Activated T-helper 2 cell treated with anti-CD3 and anti-CD28 coated beads, Interferon-gamma antibody, Interleukin-2, Interleukin-4, amounts not matched to agents 10 μg/mL and 5 μg/mL and 100 μg/mL, durations not matched to agents 14 hours and 24 hours and 36 hours (primary cell): ENCODE measurements around the gene ITK. TPM values are rescaled to one million over a fixed set of nuclear protein-coding genes. Genes with fewer than 3 reads are reported as not detected.

Experiments used
- DNase-seq: peaks from one replicate; pipeline ENCODE4 v3.0.0; 2021; ENCODE audit warnings: low spot score
- H3K27ac Mint-ChIP-seq: one replicate; pipeline ENCODE4 v1.8.0; 2021; ENCODE audit warnings: mixed read lengths
- H3K27me3 Mint-ChIP-seq: one replicate; pipeline ENCODE4 v1.8.0; 2021; ENCODE audit warnings: low read depth, mixed read lengths
- H3K36me3 Mint-ChIP-seq: one replicate; pipeline ENCODE4 v1.8.0; 2021; ENCODE audit warnings: low read depth, mixed read lengths
- H3K4me1 Mint-ChIP-seq: one replicate; pipeline ENCODE4 v1.8.0; 2021; ENCODE audit warnings: low read depth, mixed read lengths
- H3K4me3 Mint-ChIP-seq: one replicate; pipeline ENCODE4 v1.8.0; 2021; ENCODE audit warnings: low read depth, mild to moderate bottlenecking, moderate library complexity, mixed read lengths
- H3K9me3 Mint-ChIP-seq: one replicate; pipeline ENCODE4 v1.8.0; 2021; ENCODE audit warnings: mixed read lengths
- intact Hi-C: fragments of 100-400 bp; cut with micrococcal nuclease; formaldehyde crosslinking; loops from one replicate; pipeline ENCODE4 v1.15.1; 2023
- total RNA-seq: library from RNA; stranded (reverse); gene quantifications from 2 replicates; pipeline ENCODE4 v1.2.3, GENCODE V29; 2022

The ITK gene
- total RNA-seq, 1 donor from 2014 or later: 319 TPM

GRCh38 chr5:157245886-157246285, 65.2 kb downstream of the ITK start:
- intact Hi-C loops: no loop called here
- peaks cover 100% of the 10 kb centered on the region for H3K36me3 Mint-ChIP-seq
- H3K27me3 Mint-ChIP-seq: no peaks in the 10 kb centered on the region
- H3K4me3 Mint-ChIP-seq: no peak overlapping the region
- H3K4me1 Mint-ChIP-seq: peaks cover 64% of the 10 kb centered on the region
- no peak for DNase-seq
- peak overlapping the region; percentile 60 for H3K27ac Mint-ChIP-seq
- no peaks in the 10 kb centered on the region for H3K9me3 Mint-ChIP-seq

- H3K9me3 Mint-ChIP-seq: no peaks in the 10 kb centered on the region
- intact Hi-C loops: loop anchor here (1.0 kb wide), 1 partner anchor 25 kb away; no protein-coding TSS in a partner anchor
- no peaks in the 10 kb centered on the region for H3K27me3 Mint-ChIP-seq
- peaks cover 75% of the 10 kb centered on the region for H3K4me1 Mint-ChIP-seq
- DNase-seq: no peak
- H3K4me3 Mint-ChIP-seq: peak overlapping the region; percentile 26
- H3K27ac Mint-ChIP-seq: peak overlapping the region; percentile 85
- H3K36me3 Mint-ChIP-seq: peaks cover 97% of the 10 kb centered on the region
Observed at GRCh38 chr5:157247267-157247666, 66.6 kb downstream of the ITK start.

- Mint-ChIP-seq H3K27ac (peak overlapping the region; percentile 91), H3K4me1 (peaks cover 90% of the 10 kb centered on the region), H3K9me3 (no peaks in the 10 kb centered on the region), H3K4me3 (peak overlapping the region; percentile 2), H3K36me3 (peaks cover 97% of the 10 kb centered on the region), H3K27me3 (no peaks in the 10 kb centered on the region)
- intact Hi-C loops: no loop called here
- no peak for DNase-seq
Observed at GRCh38 chr5:157248821-157249470, 68.3 kb downstream of the ITK start.

- H3K27ac Mint-ChIP-seq: peak overlapping the region; percentile 95
- peak; percentile 72 for DNase-seq
- peaks cover 92% of the 10 kb centered on the region for H3K36me3 Mint-ChIP-seq
- H3K4me1 Mint-ChIP-seq: peaks cover 93% of the 10 kb centered on the region
- H3K4me3 Mint-ChIP-seq: peak overlapping the region; percentile 58
- no peaks in the 10 kb centered on the region for H3K9me3 Mint-ChIP-seq
- no peaks in the 10 kb centered on the region for H3K27me3 Mint-ChIP-seq
- intact Hi-C loops: loop anchor here (1.0 to 2.0 kb wide), 6 partner anchors 13 to 104 kb away; partner anchors contain the start of genes CYFIP2 and ITK
Observed at GRCh38 chr5:157252711-157253465, 72.2 kb downstream of the ITK start.

GRCh38 chr5:157253547-157253946, 72.9 kb downstream of the ITK start:
- Mint-ChIP-seq H3K27me3 (no peaks in the 10 kb centered on the region), H3K36me3 (peaks cover 85% of the 10 kb centered on the region), H3K4me3 (peak overlapping the region; percentile 58), H3K9me3 (no peaks in the 10 kb centered on the region), H3K4me1 (peaks cover 87% of the 10 kb centered on the region), H3K27ac (peak overlapping the region; percentile 95)
- intact Hi-C loops: loop anchor here (1.0 to 2.0 kb wide), 6 partner anchors 13 to 105 kb away; partner anchors contain the start of genes CYFIP2 and ITK
- DNase-seq: no peak

- Mint-ChIP-seq H3K4me3 (no peak overlapping the region), H3K27ac (no peak overlapping the region), H3K9me3 (no peaks in the 10 kb centered on the region), H3K36me3 (peaks cover 39% of the 10 kb centered on the region), H3K27me3 (no peaks in the 10 kb centered on the region), H3K4me1 (peaks cover 67% of the 10 kb centered on the region)
- intact Hi-C loops: loop anchor here (5.0 kb wide), 1 partner anchor 34 kb away; no protein-coding TSS in a partner anchor
- no peak for DNase-seq
Observed at GRCh38 chr5:157258450-157258849, 77.8 kb downstream of the ITK start.

- no peak overlapping the region for H3K27ac Mint-ChIP-seq
- H3K4me3 Mint-ChIP-seq: no peak overlapping the region
- no peaks in the 10 kb centered on the region for H3K27me3 Mint-ChIP-seq
- no peaks in the 10 kb centered on the region for H3K9me3 Mint-ChIP-seq
- intact Hi-C loops: loop anchor here (5.0 kb wide), 1 partner anchor 33 kb away; no protein-coding TSS in a partner anchor
- peaks cover 65% of the 10 kb centered on the region for H3K4me1 Mint-ChIP-seq
- no peak for DNase-seq
- H3K36me3 Mint-ChIP-seq: peaks cover 26% of the 10 kb centered on the region
Observed at GRCh38 chr5:157259699-157260098, 79.1 kb downstream of the ITK start.

- Mint-ChIP-seq H3K27ac (no peak overlapping the region), H3K36me3 (peaks cover 11% of the 10 kb centered on the region), H3K27me3 (no peaks in the 10 kb centered on the region), H3K4me3 (no peak overlapping the region), H3K9me3 (no peaks in the 10 kb centered on the region), H3K4me1 (peaks cover 61% of the 10 kb centered on the region)
- DNase-seq: no peak
- intact Hi-C loops: no loop called here
Observed at GRCh38 chr5:157263496-157264090, 83.0 kb downstream of the ITK start.

GRCh38 chr5:157265714-157266285, 85.2 kb downstream of the ITK start, which contains the start of gene CYFIP2:
Gene CYFIP2, plus strand, starts transcription at chr5:157266123. Its CDS starts 19,239 bp downstream, at chr5:157285362.
- peaks cover 65% of the 10 kb centered on the region for H3K4me1 Mint-ChIP-seq
- peak within 1 kb of the TSS; percentile 89 for H3K4me3 Mint-ChIP-seq
- no peaks in the 10 kb centered on the region for H3K9me3 Mint-ChIP-seq
- H3K36me3 Mint-ChIP-seq: peaks cover 28% of the 10 kb centered on the region
- peak; percentile 84 for DNase-seq
- H3K27me3 Mint-ChIP-seq: no peaks in the 10 kb centered on the region
- H3K27ac Mint-ChIP-seq: peak within 1 kb of the TSS; percentile 95
- intact Hi-C loops: loop anchor here (1.0 to 5.0 kb wide), 4 partner anchors 8 to 238 kb away; no protein-coding TSS in a partner anchor

- intact Hi-C loops: loop anchor here (1.0 to 5.0 kb wide), 3 partner anchors 13 to 239 kb away; no protein-coding TSS in a partner anchor
- Mint-ChIP-seq H3K4me1 (peaks cover 65% of the 10 kb centered on the region), H3K4me3 (peak overlapping the region; percentile 89), H3K9me3 (no peaks in the 10 kb centered on the region), H3K27ac (peak overlapping the region; percentile 94), H3K36me3 (peaks cover 34% of the 10 kb centered on the region), H3K27me3 (no peaks in the 10 kb centered on the region)
- peak; percentile 54 for DNase-seq
Observed at GRCh38 chr5:157266286-157267007, 85.8 kb downstream of the ITK start.

- peaks cover 39% of the 10 kb centered on the region for H3K36me3 Mint-ChIP-seq
- H3K27ac Mint-ChIP-seq: peak overlapping the region; percentile 94
- no peaks in the 10 kb centered on the region for H3K9me3 Mint-ChIP-seq
- H3K4me3 Mint-ChIP-seq: peak overlapping the region; percentile 89
- no peak for DNase-seq
- H3K27me3 Mint-ChIP-seq: no peaks in the 10 kb centered on the region
- peaks cover 70% of the 10 kb centered on the region for H3K4me1 Mint-ChIP-seq
- intact Hi-C loops: loop anchor here (5.0 kb wide), 2 partner anchors 45 to 240 kb away; no protein-coding TSS in a partner anchor
Observed at GRCh38 chr5:157267025-157267424, 86.4 kb downstream of the ITK start.
